ENCODE results near the gene FATE1.

GRCh38 chrX:151736685-151737084 is 20.9 kb downstream of the FATE1 start:
- TF ChIP-seq CTCF (IDR thresholded peaks at IDR 0.05) (no peak), POLR2A (IDR thresholded peaks at IDR 0.05) (no peak)

All from adrenal gland (tissue), 5 donors.